Keratinocyte (primary cell): ENCODE results near the gene ARHGEF25. TPM values are rescaled to one million over a fixed set of nuclear protein-coding genes. Genes with fewer than 3 reads are reported as not detected.

Experiments
- DNase-seq: peaks from one replicate; pipeline ENCODE4 v3.0.0-alpha.2; 2011; ENCODE audit warnings: low read depth, missing footprints, low spot score
- FAIRE-seq: peaks from 2 replicates; lab custom pipeline; 2011; peaks lifted over from hg19 to GRCh38; lab: Jason Lieb, UNC
- H2AFZ ChIP-seq: 2 replicates; pipeline ENCODE4 v1.6.0; 2012; ENCODE audit warnings: low read length, control low read depth, inconsistent platforms; ENCODE audit not compliant: control insufficient read depth
- H3K27ac ChIP-seq: 2 replicates; pipeline ENCODE4 v1.5.1; 2011; ENCODE audit warnings: low read length; ENCODE audit not compliant: control insufficient read depth, insufficient read depth
- H3K27me3 ChIP-seq: 3 replicates; pipeline ENCODE4 v1.6.0; 2011; ENCODE audit warnings: low read length; ENCODE audit not compliant: control insufficient read depth, insufficient read depth; ENCODE audit errors: extremely low read depth
- H3K36me3 ChIP-seq, 2 experiments: 2 replicates in 1 of 2; 3 replicates in 1 of 2; pipeline ENCODE4 v1.5.1; 2011; ENCODE audit warnings: low read length in 2 of 2, mild to moderate bottlenecking in 1 of 2; ENCODE audit not compliant: control insufficient read depth in 2 of 2, insufficient read depth in 2 of 2; ENCODE audit errors: extremely low read depth in 1 of 2
- H3K4me1 ChIP-seq: 3 replicates; pipeline ENCODE4 v1.5.1; 2011; ENCODE audit warnings: low read length; ENCODE audit not compliant: control insufficient read depth, insufficient read depth; ENCODE audit errors: extremely low read depth
- H3K4me2 ChIP-seq: 3 replicates; pipeline ENCODE4 v1.6.0; 2011; ENCODE audit warnings: low read depth, low read length; ENCODE audit not compliant: control insufficient read depth, insufficient read depth; ENCODE audit errors: extremely low read depth
- H3K4me3 ChIP-seq, 3 experiments: fragments of 200-600 bp in 1 of 3; sonication (generic) in 1 of 3; 2 replicates in 2 of 3; 3 replicates in 1 of 3; pipeline ENCODE4 v1.5.1; 2011 to 2016; ENCODE audit warnings: low read length in 3 of 3, mild to moderate bottlenecking in 3 of 3, control low read depth in 2 of 3, inconsistent platforms in 1 of 3, low read depth in 1 of 3, mixed read lengths in 1 of 3, mixed run types in 1 of 3, moderate library complexity in 1 of 3; ENCODE audit not compliant: control insufficient read depth in 2 of 3, insufficient read depth in 2 of 3; ENCODE audit errors: extremely low read depth in 1 of 3
- H3K79me2 ChIP-seq: 2 replicates; pipeline ENCODE4 v1.6.0; 2012; ENCODE audit warnings: low read length; ENCODE audit not compliant: control insufficient read depth, insufficient read depth
- H3K9ac ChIP-seq: 3 replicates; pipeline ENCODE4 v1.6.0; 2011; ENCODE audit warnings: low read length; ENCODE audit not compliant: control insufficient read depth, insufficient read depth; ENCODE audit errors: extremely low read depth
- H3K9me1 ChIP-seq: 3 replicates; pipeline ENCODE4 v1.6.0; 2011; ENCODE audit warnings: low read length; ENCODE audit not compliant: control insufficient read depth, insufficient read depth; ENCODE audit errors: extremely low read depth
- H3K9me3 ChIP-seq: 2 replicates; pipeline ENCODE4 v1.5.1; 2012; ENCODE audit warnings: low read depth, low read length; ENCODE audit not compliant: control insufficient read depth
- H4K20me1 ChIP-seq: 3 replicates; pipeline ENCODE4 v1.6.0; 2011; ENCODE audit warnings: low read length; ENCODE audit not compliant: control insufficient read depth, insufficient read depth; ENCODE audit errors: extremely low read depth
- EZH2 ChIP-seq: IDR thresholded peaks from one replicate; pipeline ENCODE4 v1.6.1; 2012; ENCODE audit warnings: inconsistent platforms, mild to moderate bottlenecking, low read length, moderate library complexity
- dilution Hi-C: fragments of 300-500 bp; cut with MboI; formaldehyde crosslinking; loops from one replicate; pipeline ENCODE4 v1.7.0; 2020; ENCODE audit warnings: low sequenced_read_pairs; ENCODE audit not compliant: extremely low pct_ligation_motif_present
- polyA plus RNA-seq, 5 experiments: library from polyadenylated mRNA; depleted of rRNA in 3 of 5; stranded (reverse) in 3 of 5; stranded (forward) in 1 of 5; unstranded in 1 of 5; fragments of >200 nt; gene quantifications; 1 replicate in 1 of 5; 2 replicates in 3 of 5; 3 replicates in 1 of 5; pipeline versions ENCODE4 v1.2.1 to v1.2.3, GENCODE V29; 2011 to 2012; ENCODE audit warnings: missing spikeins in 2 of 5, low read depth in 1 of 5, low replicate concordance in 1 of 5
- TF ChIP-seq, protein P1 (sequence below), 3 experiments: IDR thresholded peaks in 1 of 3; conservative IDR thresholded peaks in 1 of 3; optimal IDR thresholded peaks in 1 of 3; 2 replicates in 2 of 3; 3 replicates in 1 of 3; pipeline versions ENCODE3 to v1.5.1; 2011; ENCODE audit warnings: low read length in 3 of 3, mild to moderate bottlenecking in 3 of 3, moderate library complexity in 2 of 3, control low read depth in 1 of 3, inconsistent platforms in 1 of 3; ENCODE audit not compliant: insufficient read depth in 2 of 3; ENCODE audit errors: extremely low read depth in 1 of 3

ARHGEF25 gene
- polyA plus RNA-seq, 1 donor (not counting 4 experiments of a cell fraction or from before 2014, with no cell fraction given) = 0.12 TPM

DNA sequence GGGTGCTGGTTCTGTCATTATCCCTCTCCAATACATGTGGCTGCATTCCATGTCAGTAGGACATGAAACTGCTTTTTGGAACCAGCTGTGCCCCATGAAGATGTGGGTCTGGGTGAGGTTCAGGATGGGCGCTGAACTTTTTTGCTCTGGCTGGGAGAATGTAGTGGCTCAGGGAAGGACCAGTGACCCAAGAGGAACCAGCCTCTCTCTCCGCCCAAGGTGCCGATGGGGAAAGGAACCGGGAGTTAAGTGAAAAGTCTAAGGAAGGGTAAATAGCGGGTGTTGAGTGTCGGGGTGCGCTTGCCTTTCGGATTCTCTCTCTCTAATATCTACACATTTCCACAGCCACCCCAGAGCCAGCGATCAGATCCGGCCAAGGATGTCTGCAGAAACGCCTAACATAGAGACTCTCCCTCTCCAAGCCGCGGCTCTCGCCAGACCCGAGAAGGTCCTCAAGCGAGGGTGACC, 7.8 kb downstream of the ARHGEF25 start:
- dilution Hi-C loops = no loop called here
- no peak for FAIRE-seq
- peaks cover 74% of the 10 kb centered on the region for H3K27me3 ChIP-seq

DNA sequence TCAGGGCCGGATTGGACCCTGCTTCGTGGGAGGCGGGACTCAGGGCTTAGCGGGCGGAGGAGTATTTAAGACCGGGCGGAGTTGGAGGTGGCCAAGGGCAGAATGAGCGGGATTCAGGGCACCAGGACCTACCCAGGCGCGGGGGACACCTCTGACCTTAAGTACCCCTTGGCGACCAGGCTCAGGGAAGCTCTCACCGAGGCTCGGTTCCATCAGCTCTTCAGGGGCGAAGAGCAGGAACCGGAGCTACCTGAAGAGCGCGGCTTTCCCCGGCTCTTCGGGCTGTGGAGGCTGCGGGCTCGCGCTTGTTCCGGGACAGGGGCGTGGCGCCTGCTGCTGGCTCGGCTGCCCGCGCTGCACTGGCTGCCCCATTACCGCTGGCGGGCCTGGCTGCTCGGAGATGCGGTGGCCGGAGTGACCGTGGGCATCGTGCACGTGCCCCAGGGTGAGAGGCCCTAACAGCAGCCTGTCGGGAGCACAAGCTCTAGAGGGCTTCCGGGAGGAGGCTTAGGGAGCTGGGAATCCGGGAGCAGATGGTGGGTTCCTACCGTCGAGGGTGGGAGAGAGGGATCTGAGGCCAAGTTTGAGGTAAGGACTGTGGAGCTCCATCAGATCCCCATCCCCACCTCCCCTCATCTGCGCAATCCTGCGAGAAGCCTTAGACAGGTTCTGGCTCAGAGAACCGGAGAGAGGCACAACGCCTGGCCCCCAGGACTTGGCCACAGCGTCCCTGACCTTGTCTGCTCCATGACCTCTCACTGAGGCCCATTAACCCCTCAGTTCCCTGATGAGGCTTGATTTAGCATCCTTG, 8.4 kb downstream of the ARHGEF25 start:
- no peak overlapping the region for H3K9ac ChIP-seq
- TF ChIP-seq EZH2 = peak; percentile 33
- TF ChIP-seq, protein P1, sequence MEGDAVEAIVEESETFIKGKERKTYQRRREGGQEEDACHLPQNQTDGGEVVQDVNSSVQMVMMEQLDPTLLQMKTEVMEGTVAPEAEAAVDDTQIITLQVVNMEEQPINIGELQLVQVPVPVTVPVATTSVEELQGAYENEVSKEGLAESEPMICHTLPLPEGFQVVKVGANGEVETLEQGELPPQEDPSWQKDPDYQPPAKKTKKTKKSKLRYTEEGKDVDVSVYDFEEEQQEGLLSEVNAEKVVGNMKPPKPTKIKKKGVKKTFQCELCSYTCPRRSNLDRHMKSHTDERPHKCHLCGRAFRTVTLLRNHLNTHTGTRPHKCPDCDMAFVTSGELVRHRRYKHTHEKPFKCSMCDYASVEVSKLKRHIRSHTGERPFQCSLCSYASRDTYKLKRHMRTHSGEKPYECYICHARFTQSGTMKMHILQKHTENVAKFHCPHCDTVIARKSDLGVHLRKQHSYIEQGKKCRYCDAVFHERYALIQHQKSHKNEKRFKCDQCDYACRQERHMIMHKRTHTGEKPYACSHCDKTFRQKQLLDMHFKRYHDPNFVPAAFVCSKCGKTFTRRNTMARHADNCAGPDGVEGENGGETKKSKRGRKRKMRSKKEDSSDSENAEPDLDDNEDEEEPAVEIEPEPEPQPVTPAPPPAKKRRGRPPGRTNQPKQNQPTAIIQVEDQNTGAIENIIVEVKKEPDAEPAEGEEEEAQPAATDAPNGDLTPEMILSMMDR (optimal IDR thresholded peaks at IDR 0.05 in 1 of 3, IDR thresholded peaks at IDR 0.05 in 1 of 3, conservative IDR thresholded peaks at IDR 0.05 in 1 of 3; ENCODE audit: extremely low read depth in 1 of 3, insufficient read depth in 2 of 3, low read length in 3 of 3) = no peak

More for the DNA sequence above, 7.8 kb downstream of the ARHGEF25 start:
- peaks cover 3% of the 10 kb centered on the region for H4K20me1 ChIP-seq
- H3K4me1 ChIP-seq = peaks cover 17% of the 10 kb centered on the region
- no peaks in the 10 kb centered on the region for H3K9me1 ChIP-seq
- no peak overlapping the region for H3K9ac ChIP-seq
- no peak overlapping the region for H3K27ac ChIP-seq
- H3K79me2 ChIP-seq = no peaks in the 10 kb centered on the region
- H2AFZ ChIP-seq = no peak overlapping the region
- H3K36me3 ChIP-seq = no peaks in the 10 kb centered on the region
- H3K4me3 ChIP-seq = no peak overlapping the region
- TF ChIP-seq, protein P1 (optimal IDR thresholded peaks at IDR 0.05 in 1 of 3, IDR thresholded peaks at IDR 0.05 in 1 of 3, conservative IDR thresholded peaks at IDR 0.05 in 1 of 3; ENCODE audit: extremely low read depth in 1 of 3, insufficient read depth in 2 of 3, low read length in 3 of 3) = no peak
- peak; percentile 21 for TF ChIP-seq EZH2
- H3K9me3 ChIP-seq = no peaks in the 10 kb centered on the region
- H3K4me2 ChIP-seq = no peak overlapping the region
- DNase-seq = no peak

More for the DNA sequence above, 8.4 kb downstream of the ARHGEF25 start:
- Histone ChIP-seq H3K36me3 (no peaks in the 10 kb centered on the region), H3K27ac (no peak overlapping the region), H3K9me1 (no peaks in the 10 kb centered on the region), H3K9me3 (no peaks in the 10 kb centered on the region), H3K27me3 (peaks cover 76% of the 10 kb centered on the region), H4K20me1 (peaks cover 3% of the 10 kb centered on the region), H3K4me2 (no peak overlapping the region), H3K4me3 (no peak overlapping the region), H2AFZ (no peak overlapping the region), H3K4me1 (peaks cover 17% of the 10 kb centered on the region), H3K79me2 (no peaks in the 10 kb centered on the region)
- dilution Hi-C loops = no loop called here
- FAIRE-seq (no peak), DNase-seq (no peak)
